DMS153 treated with DMSO at 0.1 percent for 48 hours (cell line): Measurements from ENCODE around the gene TLE4.

Experiments used
- DNase-seq: peaks from one replicate; lab custom pipeline; 2025; ENCODE audit not compliant: unreplicated experiment; lab: John Stamatoyannopoulos, UW

Gene TLE4

GRCh38 chr9:79660615-79661014 lies 88.8 kb downstream of the TLE4 start:
- DNase-seq = no peak

- no peak for DNase-seq
Measured at GRCh38 chr9:79661279-79661678, 89.5 kb downstream of the TLE4 start.

GRCh38 chr9:79661886-79662536 lies 90.2 kb downstream of the TLE4 start:
- no peak for DNase-seq

- no peak for DNase-seq
Measured at GRCh38 chr9:79662537-79662956, 90.8 kb downstream of the TLE4 start.

GRCh38 chr9:79663300-79663699 lies 91.5 kb downstream of the TLE4 start:
- no peak for DNase-seq

GRCh38 chr9:79663878-79664277 lies 92.1 kb downstream of the TLE4 start:
- DNase-seq = no peak

GRCh38 chr9:79664375-79664831 lies 92.6 kb downstream of the TLE4 start:
- no peak for DNase-seq

GRCh38 chr9:79665369-79665768 lies 93.6 kb downstream of the TLE4 start:
- DNase-seq = no peak

- no peak for DNase-seq
Measured at GRCh38 chr9:79665931-79666330, 94.2 kb downstream of the TLE4 start.

GRCh38 chr9:79667120-79667519 lies 95.4 kb downstream of the TLE4 start:
- no peak for DNase-seq

- peak; percentile 98 for DNase-seq
Measured at GRCh38 chr9:79667817-79668436, 96.2 kb downstream of the TLE4 start.

- DNase-seq = no peak
Measured at GRCh38 chr9:79668956-79669355, 97.2 kb downstream of the TLE4 start.

GRCh38 chr9:79670269-79670961 lies 98.7 kb downstream of the TLE4 start:
- DNase-seq = no peak

- no peak for DNase-seq
Measured at GRCh38 chr9:79671558-79671957, 99.8 kb downstream of the TLE4 start.

GRCh38 chr9:79672236-79672635 lies 100.5 kb downstream of the TLE4 start:
- DNase-seq = no peak

GRCh38 chr9:79672891-79673290 lies 101.1 kb downstream of the TLE4 start:
- DNase-seq = no peak

GRCh38 chr9:79673614-79674013 lies 101.8 kb downstream of the TLE4 start:
- no peak for DNase-seq

- DNase-seq = no peak
Measured at GRCh38 chr9:79674052-79674777, 102.5 kb downstream of the TLE4 start.

GRCh38 chr9:79681576-79681975 lies 109.8 kb downstream of the TLE4 start:
- DNase-seq = no peak

GRCh38 chr9:79682076-79682736 lies 110.4 kb downstream of the TLE4 start:
- no peak for DNase-seq

- DNase-seq = no peak
Measured at GRCh38 chr9:79684059-79684458, 112.3 kb downstream of the TLE4 start.
